GM19468 (cell line): ENCODE data around the gene CLEC7A.
A peak's percentile ranks its signal among the peaks of the same experiment; 100 is the strongest.

Experiments
- ATAC-seq: cut with Tn5 transposase; IDR thresholded peaks from one replicate; pipeline ENCODE4 v1.9.1; 2021; ENCODE audit warnings: mild to moderate bottlenecking, moderate library complexity, moderate number of reproducible peaks; ENCODE audit not compliant: unreplicated experiment; ENCODE audit errors: extremely low read depth

CLEC7A gene

GRCh38 chr12:10130042-10130441 lies at the start of gene CLEC7A:
Gene CLEC7A (minus strand): TSS chr12:10130199. CDS start chr12:10130082, 117 bp downstream.
- ATAC-seq = no peak

DNA sequence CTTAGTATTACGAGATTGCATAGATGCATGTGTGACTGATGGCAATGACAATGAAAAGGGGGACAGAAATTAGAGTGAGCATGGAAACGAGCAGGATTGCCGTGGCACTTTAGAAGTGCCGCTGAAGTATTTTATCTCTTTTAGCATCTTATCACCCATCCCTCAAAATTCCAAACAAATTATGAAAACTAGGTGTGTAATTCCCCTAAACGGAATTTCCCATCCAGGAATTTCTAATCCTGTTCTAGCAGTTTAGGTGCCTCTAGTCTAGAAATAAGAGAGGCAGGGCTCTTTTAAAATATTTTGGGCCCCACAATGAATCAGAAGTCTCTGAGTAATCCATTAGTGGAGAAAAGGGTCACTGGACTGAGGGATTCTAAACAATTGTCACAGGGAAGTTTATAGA lies 49.8 kb upstream of the CLEC7A start:
- no peak for ATAC-seq

DNA sequence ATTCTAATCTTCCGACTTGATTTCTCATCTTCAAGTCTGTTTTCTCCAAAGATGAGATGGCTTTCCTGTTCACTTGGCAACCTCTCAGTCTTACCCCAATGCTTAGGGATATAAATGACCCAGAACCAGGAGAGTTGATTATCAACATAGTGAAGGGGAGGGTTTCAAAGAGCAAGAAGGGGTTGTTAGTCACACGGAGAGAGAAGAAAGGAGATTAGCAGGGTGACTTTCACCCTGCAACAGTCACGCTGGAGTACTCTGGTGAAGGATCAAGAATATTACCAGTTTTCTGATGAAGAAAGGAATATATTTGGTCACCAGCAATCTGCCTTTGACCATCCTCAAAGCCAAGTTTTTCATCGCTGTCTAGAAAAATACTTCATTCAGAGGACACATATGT lies 48.8 kb upstream of the CLEC7A start, which contains the start of gene TMEM52B:
Gene TMEM52B (plus strand): TSS at position 212 of the 400 bp plus-strand sequence. CDS start 543 bp downstream, outside the sequence.
- no peak for ATAC-seq

DNA sequence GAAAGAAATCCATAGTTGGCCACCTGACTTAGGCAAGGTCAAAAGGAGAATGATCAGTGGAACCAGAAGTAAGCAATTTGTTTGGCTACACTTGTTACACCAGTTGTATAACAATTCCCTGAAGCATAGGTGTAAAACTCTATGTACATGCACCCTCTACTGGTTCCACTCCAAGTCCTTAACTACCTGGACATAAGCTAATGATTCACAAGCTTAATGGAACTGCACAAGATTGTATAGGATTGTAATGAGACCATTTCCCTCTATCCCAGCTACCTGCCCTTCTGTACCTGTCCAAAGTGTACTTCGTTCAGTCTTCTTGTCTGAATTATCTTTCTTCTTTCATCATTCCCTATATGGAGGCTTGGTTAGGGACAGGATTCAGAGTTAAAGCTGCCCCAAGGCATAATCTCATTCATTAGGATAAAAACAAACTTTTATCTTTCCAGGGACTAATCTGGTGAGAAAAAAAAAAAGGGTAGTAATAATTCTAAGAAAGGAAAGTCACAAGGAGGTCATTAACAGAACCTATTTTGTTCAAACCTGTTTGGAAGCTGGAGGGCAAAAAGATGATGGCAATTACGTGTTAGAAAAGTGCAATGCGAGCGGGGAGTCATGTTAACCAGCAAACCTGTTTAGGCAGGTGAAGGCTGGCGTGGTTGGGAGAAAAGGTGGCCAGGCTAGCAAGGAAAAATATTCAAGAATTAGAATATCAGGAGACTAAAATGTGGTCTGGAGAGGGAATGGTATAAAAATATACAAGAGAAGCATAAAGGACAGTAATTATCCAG lies 46.0 kb upstream of the CLEC7A start:
- no peak for ATAC-seq

DNA sequence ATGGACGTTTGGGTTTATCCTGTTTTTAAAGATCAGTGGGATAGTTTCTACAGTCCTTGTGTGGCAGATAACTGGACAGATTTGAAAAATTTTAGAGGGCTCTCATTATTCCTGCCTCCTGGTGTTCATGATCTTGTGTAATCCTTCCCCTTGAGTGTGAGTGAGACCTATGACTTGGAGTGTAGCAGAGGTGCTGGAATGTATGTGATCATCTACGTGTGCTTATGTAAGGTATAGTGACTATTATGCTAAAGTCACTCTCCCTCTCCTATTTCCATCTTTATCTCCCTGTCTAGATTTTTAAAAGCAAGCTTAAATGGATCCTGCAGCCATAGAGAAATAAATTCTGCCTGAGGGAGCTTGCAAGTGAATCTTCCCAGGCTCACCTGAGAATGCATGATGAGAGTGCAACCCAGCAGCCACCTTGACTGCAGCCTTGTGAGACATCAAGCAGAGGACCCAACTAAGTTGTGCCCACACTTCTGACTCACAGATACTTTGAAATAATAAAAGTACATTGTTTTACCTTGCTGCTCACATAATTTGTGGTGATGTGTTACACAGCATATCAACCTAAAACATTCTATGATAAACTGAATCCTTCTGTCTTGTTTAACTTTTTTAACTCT lies 45.1 kb upstream of the CLEC7A start:
- no peak for ATAC-seq

GRCh38 chr12:10171973-10172728 lies 42.2 kb upstream of the CLEC7A start, which contains the start of gene OLR1:
Gene OLR1 (minus strand): TSS chr12:10172132. CDS start chr12:10172077, 55 bp downstream.
- no peak for ATAC-seq

- ATAC-seq = no peak
These were observed 40.2 kb upstream of the CLEC7A start for GRCh38 chr12:10170216-10170615.

GRCh38 chr12:10169104-10169503 lies 39.1 kb upstream of the CLEC7A start:
- no peak for ATAC-seq

- no peak for ATAC-seq
These were observed 37.6 kb upstream of the CLEC7A start for GRCh38 chr12:10167599-10167998.

DNA sequence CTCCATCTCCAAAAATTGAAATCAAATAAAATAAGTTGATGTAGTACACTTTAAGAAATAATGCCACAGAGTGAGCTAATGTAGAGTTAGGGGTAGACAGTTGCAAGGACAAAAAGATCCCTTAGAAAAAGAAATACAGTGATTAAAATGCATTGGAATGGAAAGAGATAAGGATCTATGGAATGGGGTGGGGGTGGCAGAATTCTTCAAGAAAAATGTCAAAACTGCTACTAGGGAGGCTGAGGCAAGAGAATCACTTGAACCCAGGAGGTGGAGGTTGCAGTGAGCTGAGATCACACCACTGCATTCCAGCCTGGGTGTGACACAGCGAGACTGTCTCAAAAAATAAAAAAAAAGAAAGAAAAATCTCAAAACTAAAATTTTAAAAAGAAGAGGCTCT lies 35.4 kb upstream of the CLEC7A start:
- no peak for ATAC-seq

GRCh38 chr12:10163084-10163483 lies 33.1 kb upstream of the CLEC7A start:
- no peak for ATAC-seq

- no peak for ATAC-seq
These were observed 30.8 kb upstream of the CLEC7A start for GRCh38 chr12:10160617-10161385.

- ATAC-seq = no peak
These were observed 29.3 kb upstream of the CLEC7A start for GRCh38 chr12:10159280-10159679.

DNA sequence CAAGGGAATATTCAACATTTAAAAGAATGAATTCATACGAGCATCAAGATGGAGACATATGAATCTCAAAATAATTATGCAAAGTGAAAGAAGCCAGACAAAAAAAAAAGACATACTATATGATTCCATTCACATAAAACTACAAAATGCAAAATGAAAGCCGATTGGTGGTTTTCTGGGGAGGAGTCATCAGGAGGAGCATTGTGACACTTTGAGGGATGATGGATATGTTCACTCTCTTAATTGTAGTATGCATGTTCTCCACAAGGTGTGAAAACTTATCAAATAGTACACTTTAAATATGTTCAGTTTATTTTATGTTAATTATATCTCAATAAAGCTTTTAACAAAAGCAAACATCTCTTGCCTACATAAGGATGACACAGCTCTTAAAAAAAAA lies 28.4 kb upstream of the CLEC7A start:
- no peak for ATAC-seq

DNA sequence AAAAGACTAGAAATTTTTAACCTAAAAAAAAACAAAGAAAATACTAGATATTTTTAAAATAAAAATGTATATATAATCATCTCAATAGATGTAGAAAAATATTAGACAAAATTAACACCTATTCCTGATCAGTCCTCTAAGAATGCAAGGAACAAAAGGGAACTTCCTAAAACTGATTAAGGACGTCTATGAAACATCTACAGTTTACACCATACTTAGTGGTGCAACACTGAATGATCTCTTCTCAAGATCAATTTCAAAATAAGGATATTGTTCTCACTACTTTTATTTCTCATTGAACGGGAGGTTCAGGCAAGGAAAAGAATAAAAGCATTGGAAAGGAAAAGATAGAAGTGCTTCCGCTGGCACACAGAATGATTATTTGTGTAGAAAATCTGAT lies 26.0 kb upstream of the CLEC7A start:
- ATAC-seq = no peak

DNA sequence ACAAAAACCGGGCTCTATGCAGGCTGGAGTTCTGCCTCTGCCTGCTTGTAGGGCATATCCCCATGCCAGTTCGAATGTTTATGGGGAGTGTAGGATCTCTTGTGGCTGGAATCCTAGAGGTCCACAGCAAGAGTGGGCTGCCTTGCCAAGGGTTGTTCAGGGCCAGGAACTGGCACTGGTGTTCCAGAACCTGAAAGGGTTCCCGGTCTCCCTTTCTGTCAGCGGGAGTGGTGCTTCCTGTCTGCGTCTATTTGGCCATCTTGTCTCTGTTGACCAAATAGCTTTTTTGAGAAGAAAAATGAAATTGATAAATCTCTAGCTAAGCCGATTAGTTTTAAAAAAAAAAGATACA lies 24.1 kb upstream of the CLEC7A start:
- ATAC-seq = no peak

GRCh38 chr12:10153271-10154144 lies 23.5 kb upstream of the CLEC7A start:
- ATAC-seq = no peak

GRCh38 chr12:10151621-10152020 lies 21.6 kb upstream of the CLEC7A start:
- no peak for ATAC-seq

DNA sequence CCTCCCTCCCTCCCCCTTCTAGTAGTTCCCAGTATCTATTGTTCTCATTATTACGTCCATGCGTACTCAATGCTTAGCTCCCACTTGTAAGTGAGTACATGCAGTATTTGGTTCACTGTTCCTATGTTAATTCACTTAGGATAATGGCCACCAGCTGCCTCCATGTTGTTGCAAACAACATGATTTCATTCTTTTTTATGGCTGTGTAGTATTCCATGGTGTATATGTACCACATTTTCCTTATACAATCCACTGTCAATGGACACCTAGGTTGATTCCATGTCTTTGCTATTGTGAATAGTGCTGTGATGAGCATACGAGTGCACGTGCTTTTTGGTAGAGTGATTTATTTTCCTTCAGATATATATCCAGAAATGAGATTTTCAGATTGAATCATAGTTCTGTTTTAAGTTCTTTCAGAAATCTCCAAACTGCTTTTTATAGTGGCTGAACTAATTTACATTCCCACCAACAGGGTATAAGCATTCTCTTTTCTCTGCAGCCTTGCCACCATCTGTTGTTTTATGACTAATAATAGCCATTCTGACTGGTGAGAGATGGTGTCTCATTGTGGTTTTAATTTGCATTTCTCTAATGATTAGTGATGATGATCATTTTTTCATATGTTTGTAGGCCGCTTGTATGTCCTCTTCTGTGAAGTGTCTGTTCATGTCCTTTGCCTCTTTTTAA lies 17.9 kb upstream of the CLEC7A start:
- ATAC-seq = peak; percentile 63
